GM18907 (cell line): ENCODE results near the gene RPS4Y2.

Experiments
- ATAC-seq: cut with Tn5 transposase; IDR thresholded peaks from one replicate; pipeline ENCODE4 v1.9.1; 2021; ENCODE audit warnings: mild to moderate bottlenecking, moderate library complexity; ENCODE audit not compliant: unreplicated experiment

The RPS4Y2 gene

DNA sequence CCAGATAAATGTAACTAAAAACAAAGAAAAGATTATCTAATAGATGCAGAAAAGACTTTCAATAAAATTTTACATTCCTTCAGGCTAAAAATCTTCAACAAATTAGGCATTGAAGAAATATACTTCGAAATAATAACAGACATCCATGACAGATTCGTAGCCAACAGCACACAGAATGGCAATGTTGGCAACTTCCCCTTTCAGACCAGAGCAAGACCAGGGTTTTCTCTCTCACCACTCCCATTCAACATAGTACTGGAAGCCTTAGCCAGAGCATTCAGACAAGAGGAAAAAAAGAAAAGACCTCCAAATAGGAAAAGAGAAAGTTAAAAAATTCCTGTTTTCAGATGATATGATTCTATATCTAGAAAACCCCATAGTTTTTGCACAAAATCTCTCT lies 61.2 kb downstream of the RPS4Y2 start:
- ATAC-seq, result no peak
